Transverse colon (tissue), 4 donors: ENCODE data around the gene IFNW1.
"Not testable (repeated sequence)": the region's sequence is repeated elsewhere in the genome, so short reads cannot be mapped to it uniquely, and the experiment has no call there.

Experiments
- CTCF ChIP-seq, 5 experiments: fragments of 200-600 bp in 3 of 5; fragments of 450-650 bp in 2 of 5; sonication (generic) in 3 of 5; IDR thresholded peaks; 1 replicate in 2 of 5; 2 replicates in 3 of 5; pipeline ENCODE4 v1.5.1; 2016 to 2017; ENCODE audit warnings: antibody characterized with exemption in 5 of 5, inconsistent platforms in 3 of 5, mild to moderate bottlenecking in 2 of 5, moderate library complexity in 1 of 5
- POLR2AphosphoS5 ChIP-seq, 3 donors: sonication (generic); formaldehyde crosslinking; IDR thresholded peaks; one replicate each; pipeline ENCODE4 v1.6.1; 2016; ENCODE audit warnings: antibody characterized with exemption in 3 of 3

GRCh38 chr9:21128186-21128585 is 13.4 kb downstream of the IFNW1 start:
- TF ChIP-seq CTCF, POLR2AphosphoS5 (IDR thresholded peaks at IDR 0.05): not testable (repeated sequence)
